Calu3 (cell line): ENCODE data around the gene PCOLCE2. TPM values are rescaled to one million over a fixed set of nuclear protein-coding genes. Genes with fewer than 3 reads are reported as not detected.

Source experiments
- BruUV-seq: library from RNA; stranded (reverse); fragments of 400-500 nt; replicated peaks from 2 replicates; lab custom pipeline; 2021; lab: Mats Ljungman, UMichigan
- CTCF ChIA-PET: fragments of 300-600 bp; sonication (Branson Sonifier 250); formaldehyde crosslinking; loops from one replicate; lab custom pipeline; 2022; ENCODE audit warnings: antibody characterized with exemption; lab: Charles Lee
- DNase-seq: peaks from one replicate; pipeline ENCODE4 v3.0.0; 2022
- H3K27ac Mint-ChIP-seq: one replicate; pipeline ENCODE4 v1.8.0; 2022; ENCODE audit warnings: mixed read lengths; ENCODE audit not compliant: unreplicated experiment
- H3K27me3 Mint-ChIP-seq: one replicate; pipeline ENCODE4 v1.8.0; 2022; ENCODE audit warnings: mixed read lengths; ENCODE audit not compliant: unreplicated experiment
- H3K36me3 Mint-ChIP-seq: one replicate; pipeline ENCODE4 v1.8.0; 2022; ENCODE audit warnings: mild to moderate bottlenecking, moderate library complexity, mixed read lengths; ENCODE audit not compliant: insufficient read depth, unreplicated experiment
- H3K4me1 Mint-ChIP-seq: one replicate; pipeline ENCODE4 v1.8.0; 2022; ENCODE audit warnings: mild to moderate bottlenecking, low read depth, mixed read lengths; ENCODE audit not compliant: unreplicated experiment
- H3K4me3 Mint-ChIP-seq: one replicate; pipeline ENCODE4 v1.8.0; 2022; ENCODE audit warnings: mild to moderate bottlenecking, low read depth, moderate library complexity, mixed read lengths; ENCODE audit not compliant: unreplicated experiment
- H3K9me3 Mint-ChIP-seq: one replicate; pipeline ENCODE4 v1.8.0; 2022; ENCODE audit warnings: low read depth, mixed read lengths; ENCODE audit not compliant: unreplicated experiment
- intact Hi-C: fragments of 100-400 bp; cut with micrococcal nuclease; formaldehyde crosslinking; loops from one replicate; pipeline ENCODE4 v1.10.0; 2022; ENCODE audit not compliant: unreplicated experiment
- total RNA-seq: library from RNA; stranded (reverse); gene quantifications from 2 replicates; pipeline ENCODE4 v1.2.3, GENCODE V29; 2022
- TF ChIP-seq, protein P1 (sequence below): fragments of 200-600 bp; IDR thresholded peaks from one replicate; pipeline ENCODE4 v1.8.0; 2022; ENCODE audit warnings: antibody characterized with exemption; ENCODE audit not compliant: unreplicated experiment

Gene PCOLCE2
- total RNA-seq, 1 experiment from 2014 or later, result 9.6 TPM

DNA sequence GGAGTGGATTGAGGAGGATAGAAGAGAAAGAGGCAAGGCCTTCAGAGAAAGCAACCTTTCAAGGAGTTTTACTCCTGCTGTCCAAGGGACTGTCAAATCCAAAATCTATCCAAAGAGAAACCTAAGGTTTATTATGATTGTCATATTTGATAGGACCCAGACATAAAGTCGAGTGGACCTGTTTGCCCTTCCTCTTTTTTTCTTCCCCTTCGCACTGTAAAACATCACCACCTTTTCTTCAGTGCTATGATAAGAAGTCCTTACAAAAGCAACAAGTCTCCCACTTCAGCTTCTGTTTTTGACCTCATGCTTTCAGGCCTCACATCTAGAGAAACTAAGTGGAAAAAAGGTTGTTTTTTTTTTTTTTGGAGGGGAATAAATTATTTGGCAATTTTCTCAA, 92.1 kb downstream of the PCOLCE2 start:
- CTCF ChIA-PET, result no interaction called here
- no peak for DNase-seq
- no peaks in the 10 kb centered on the region for H3K36me3 Mint-ChIP-seq
- no peak overlapping the region for H3K27ac Mint-ChIP-seq
- TF ChIP-seq, protein P1, sequence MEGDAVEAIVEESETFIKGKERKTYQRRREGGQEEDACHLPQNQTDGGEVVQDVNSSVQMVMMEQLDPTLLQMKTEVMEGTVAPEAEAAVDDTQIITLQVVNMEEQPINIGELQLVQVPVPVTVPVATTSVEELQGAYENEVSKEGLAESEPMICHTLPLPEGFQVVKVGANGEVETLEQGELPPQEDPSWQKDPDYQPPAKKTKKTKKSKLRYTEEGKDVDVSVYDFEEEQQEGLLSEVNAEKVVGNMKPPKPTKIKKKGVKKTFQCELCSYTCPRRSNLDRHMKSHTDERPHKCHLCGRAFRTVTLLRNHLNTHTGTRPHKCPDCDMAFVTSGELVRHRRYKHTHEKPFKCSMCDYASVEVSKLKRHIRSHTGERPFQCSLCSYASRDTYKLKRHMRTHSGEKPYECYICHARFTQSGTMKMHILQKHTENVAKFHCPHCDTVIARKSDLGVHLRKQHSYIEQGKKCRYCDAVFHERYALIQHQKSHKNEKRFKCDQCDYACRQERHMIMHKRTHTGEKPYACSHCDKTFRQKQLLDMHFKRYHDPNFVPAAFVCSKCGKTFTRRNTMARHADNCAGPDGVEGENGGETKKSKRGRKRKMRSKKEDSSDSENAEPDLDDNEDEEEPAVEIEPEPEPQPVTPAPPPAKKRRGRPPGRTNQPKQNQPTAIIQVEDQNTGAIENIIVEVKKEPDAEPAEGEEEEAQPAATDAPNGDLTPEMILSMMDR, result no peak
- no peak overlapping the region for H3K4me3 Mint-ChIP-seq
- no peaks in the 10 kb centered on the region for H3K9me3 Mint-ChIP-seq
- no peaks in the 10 kb centered on the region for H3K27me3 Mint-ChIP-seq
- BruUV-seq, result no TSS peak
- H3K4me1 Mint-ChIP-seq, result no peaks in the 10 kb centered on the region
- intact Hi-C loops, result no loop called here

DNA sequence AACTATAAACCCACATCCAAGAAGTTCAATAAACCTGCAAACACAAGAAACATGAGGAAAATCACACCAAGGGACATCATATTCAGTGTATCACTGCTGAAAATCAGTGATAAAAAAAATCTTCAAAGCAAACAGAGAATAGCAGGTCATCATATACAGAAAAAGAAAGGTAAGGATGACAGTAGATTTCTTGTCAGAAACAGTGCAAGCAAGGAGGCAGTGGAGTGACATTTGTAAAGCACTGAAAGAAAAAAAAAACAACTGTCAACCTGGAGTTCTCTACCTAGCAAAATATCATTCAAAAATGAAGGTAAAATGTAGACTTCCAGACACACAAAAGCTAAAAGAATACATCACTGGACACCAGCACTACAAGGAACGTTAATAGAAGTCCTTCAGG, 93.6 kb downstream of the PCOLCE2 start:
- Mint-ChIP-seq H3K4me1 (no peaks in the 10 kb centered on the region), H3K9me3 (no peaks in the 10 kb centered on the region), H3K36me3 (no peaks in the 10 kb centered on the region), H3K4me3 (no peak overlapping the region), H3K27ac (no peak overlapping the region), H3K27me3 (no peaks in the 10 kb centered on the region)
- TF ChIP-seq, protein P1, result no peak
- BruUV-seq, result no TSS peak
- intact Hi-C loops, result no loop called here
- CTCF ChIA-PET, result no interaction called here
- no peak for DNase-seq

DNA sequence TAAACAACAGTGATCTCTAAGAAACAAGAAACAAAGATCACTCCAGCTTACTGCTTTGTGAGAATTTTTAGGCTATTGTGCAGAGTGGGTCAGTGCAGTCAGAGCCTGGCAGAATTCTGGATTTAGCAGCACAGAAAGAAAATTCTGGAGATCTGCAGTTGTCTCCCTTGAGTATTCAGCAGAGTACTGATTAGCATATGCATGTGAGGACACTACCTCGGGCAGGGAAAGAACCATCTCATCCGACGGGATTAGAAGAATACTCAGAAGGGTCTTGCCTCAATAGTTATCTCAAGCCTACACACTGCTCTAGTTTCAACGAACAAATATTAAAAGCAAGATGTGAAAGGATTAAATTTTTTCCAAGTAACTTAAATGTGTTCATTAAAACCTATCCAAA, 94.4 kb downstream of the PCOLCE2 start:
- no peak for DNase-seq
- Mint-ChIP-seq H3K27me3 (no peaks in the 10 kb centered on the region), H3K4me1 (no peaks in the 10 kb centered on the region), H3K4me3 (no peak overlapping the region), H3K27ac (no peak overlapping the region), H3K36me3 (no peaks in the 10 kb centered on the region), H3K9me3 (no peaks in the 10 kb centered on the region)
- BruUV-seq, result no TSS peak
- TF ChIP-seq, protein P1, result no peak
- intact Hi-C loops, result no loop called here
- CTCF ChIA-PET, result no interaction called here

DNA sequence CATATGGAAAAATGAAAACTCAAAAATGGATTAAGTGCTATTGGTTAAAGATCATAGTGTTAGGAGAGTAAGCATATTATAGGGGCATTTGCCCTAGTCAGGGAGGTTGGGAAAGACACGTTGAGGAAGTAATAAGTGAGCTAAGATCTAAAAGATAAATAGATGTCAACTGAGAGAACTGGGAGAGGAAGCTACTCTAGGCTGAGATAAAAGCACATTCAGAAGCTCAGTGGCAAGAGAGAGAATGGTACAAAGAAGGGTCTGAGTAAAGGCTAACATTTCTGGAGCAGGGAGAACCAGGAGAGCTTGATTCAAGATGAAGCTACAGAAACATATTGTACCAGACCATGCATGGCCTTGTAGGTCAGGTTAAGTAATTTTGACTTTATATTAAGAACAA, 101.2 kb downstream of the PCOLCE2 start:
- Mint-ChIP-seq H3K4me1 (no peaks in the 10 kb centered on the region), H3K27ac (no peak overlapping the region), H3K36me3 (no peaks in the 10 kb centered on the region), H3K4me3 (no peak overlapping the region), H3K9me3 (no peaks in the 10 kb centered on the region), H3K27me3 (no peaks in the 10 kb centered on the region)
- no TSS peak for BruUV-seq
- DNase-seq, result no peak
- intact Hi-C loops, result no loop called here
- CTCF ChIA-PET, result no interaction called here
- TF ChIP-seq, protein P1, result no peak
